ENCODE results near the gene DOCK2.

DOCK2 gene

GRCh38 chr5:170000155-170000554, 363.1 kb downstream of the DOCK2 start:
- DNase-seq = no peak

GRCh38 chr5:170006021-170006420, 368.9 kb downstream of the DOCK2 start:
- DNase-seq = no peak

- DNase-seq = no peak
Measured at GRCh38 chr5:170008376-170008775, 371.3 kb downstream of the DOCK2 start.

GRCh38 chr5:170010595-170010994, 373.5 kb downstream of the DOCK2 start:
- no peak for DNase-seq

GRCh38 chr5:170011751-170012150, 374.7 kb downstream of the DOCK2 start:
- no peak for DNase-seq

GRCh38 chr5:170012622-170013021, 375.5 kb downstream of the DOCK2 start:
- DNase-seq = no peak

GRCh38 chr5:170020423-170020822, 383.3 kb downstream of the DOCK2 start:
- no peak for DNase-seq

- no peak for DNase-seq
Measured at GRCh38 chr5:170021506-170021905, 384.4 kb downstream of the DOCK2 start.

GRCh38 chr5:170025853-170026252, 388.8 kb downstream of the DOCK2 start:
- DNase-seq = no peak

GRCh38 chr5:170028124-170028523, 391.0 kb downstream of the DOCK2 start:
- DNase-seq = no peak

- DNase-seq = no peak
Measured at GRCh38 chr5:170034231-170034630, 397.2 kb downstream of the DOCK2 start.

GRCh38 chr5:170038241-170038640, 401.2 kb downstream of the DOCK2 start:
- no peak for DNase-seq

GRCh38 chr5:170039830-170040229, 402.8 kb downstream of the DOCK2 start:
- DNase-seq = no peak

GRCh38 chr5:170046241-170046640, 409.2 kb downstream of the DOCK2 start:
- DNase-seq = no peak

- no peak for DNase-seq
Measured at GRCh38 chr5:170049713-170050112, 412.6 kb downstream of the DOCK2 start.

- no peak for DNase-seq
Measured at GRCh38 chr5:170053896-170054295, 416.8 kb downstream of the DOCK2 start.

GRCh38 chr5:170055606-170056005, 418.5 kb downstream of the DOCK2 start:
- no peak for DNase-seq

GRCh38 chr5:170056561-170057267, 419.6 kb downstream of the DOCK2 start:
- DNase-seq = no peak

- DNase-seq = no peak
Measured at GRCh38 chr5:170057311-170057710, 420.2 kb downstream of the DOCK2 start.

GRCh38 chr5:170059221-170059620, 422.1 kb downstream of the DOCK2 start:
- no peak for DNase-seq

- DNase-seq = no peak
Measured at GRCh38 chr5:170067152-170067551, 430.1 kb downstream of the DOCK2 start.

GRCh38 chr5:170067574-170068170, 430.6 kb downstream of the DOCK2 start:
- DNase-seq = no peak

GRCh38 chr5:170069512-170069911, 432.4 kb downstream of the DOCK2 start:
- no peak for DNase-seq

- DNase-seq = no peak
Measured at GRCh38 chr5:170070556-170071412, 433.7 kb downstream of the DOCK2 start.
